Measurements from ENCODE around the gene TRIM31.
A peak's percentile ranks its signal among the peaks of the same experiment; 100 is the strongest.

The TRIM31 gene

GRCh38 chr6:30097902-30098768 is 14.8 kb downstream of the TRIM31 start:
- no peak overlapping the region for H3K18ac ChIP-seq (ENCODE audit: low read length)
- no peak overlapping the region for H2BK5ac ChIP-seq (ENCODE audit: low read length)
- no peaks in the 10 kb centered on the region for H3K79me2 ChIP-seq (ENCODE audit: control insufficient read depth, insufficient read depth, low read length)
- no peak overlapping the region for H4K5ac ChIP-seq (ENCODE audit: low read length)
- H3K56ac ChIP-seq (ENCODE audit: low read length) = no peak overlapping the region
- H2AK5ac ChIP-seq (ENCODE audit: low read length) = no peak overlapping the region
- no peaks in the 10 kb centered on the region for H3K4me1 ChIP-seq (ENCODE audit: control insufficient read depth, low read depth, low read length)
- no peak overlapping the region for H3K4me2 ChIP-seq (ENCODE audit: low read length)
- H3K27me3 ChIP-seq (ENCODE audit: insufficient read depth, low read length, poor library complexity) = peaks cover 30% of the 10 kb centered on the region
- H3K79me1 ChIP-seq (ENCODE audit: low read length) = no peaks in the 10 kb centered on the region
- H3K23ac ChIP-seq (ENCODE audit: low read length) = no peak overlapping the region
- DNase-seq = no peak
- H3K4me3 ChIP-seq (ENCODE audit: low read length) = no peak overlapping the region
- no peak overlapping the region for H3K4ac ChIP-seq (ENCODE audit: low read depth, low read length)
- H3K27ac ChIP-seq (ENCODE audit: low read depth, low read length) = no peak overlapping the region
- H4K8ac ChIP-seq (ENCODE audit: low read depth, low read length) = no peak overlapping the region
- no peak overlapping the region for H2BK15ac ChIP-seq (replicated peaks; ENCODE audit: low read depth)
- H3K36me3 ChIP-seq (ENCODE audit: control insufficient read depth, insufficient read depth, low read length) = no peaks in the 10 kb centered on the region
- H2BK120ac ChIP-seq (ENCODE audit: low read depth, low read length) = no peak overlapping the region
- no CpG with 5 or more reads among the region's 4 CpGs for WGBS (ENCODE audit: extremely low coverage, insufficient coverage, low lambda C conversion rate)
- H3K9ac ChIP-seq (ENCODE audit: low read length) = no peak overlapping the region

- H4K8ac ChIP-seq (ENCODE audit: low read depth, low read length) = no peak overlapping the region
- no peaks in the 10 kb centered on the region for H3K4me1 ChIP-seq (ENCODE audit: control insufficient read depth, low read depth, low read length)
- H2BK5ac ChIP-seq (ENCODE audit: low read length) = no peak overlapping the region
- H3K23ac ChIP-seq (ENCODE audit: low read length) = no peak overlapping the region
- H2AK5ac ChIP-seq (ENCODE audit: low read length) = no peak overlapping the region
- H3K27me3 ChIP-seq (ENCODE audit: insufficient read depth, low read length, poor library complexity) = peaks cover 30% of the 10 kb centered on the region
- H3K4me3 ChIP-seq (ENCODE audit: low read length) = no peak overlapping the region
- H2BK120ac ChIP-seq (ENCODE audit: low read depth, low read length) = no peak overlapping the region
- H2BK15ac ChIP-seq (replicated peaks; ENCODE audit: low read depth) = no peak overlapping the region
- no peaks in the 10 kb centered on the region for H3K79me1 ChIP-seq (ENCODE audit: low read length)
- H3K18ac ChIP-seq (ENCODE audit: low read length) = no peak overlapping the region
- H3K9ac ChIP-seq (ENCODE audit: low read length) = no peak overlapping the region
- H3K4me2 ChIP-seq (ENCODE audit: low read length) = no peak overlapping the region
- DNase-seq = no peak
- WGBS (ENCODE audit: extremely low coverage, insufficient coverage, low lambda C conversion rate) = no CpG with 5 or more reads among the region's 1 CpG
- no peaks in the 10 kb centered on the region for H3K36me3 ChIP-seq (ENCODE audit: control insufficient read depth, insufficient read depth, low read length)
- no peak overlapping the region for H3K27ac ChIP-seq (ENCODE audit: low read depth, low read length)
- H3K4ac ChIP-seq (ENCODE audit: low read depth, low read length) = no peak overlapping the region
- no peaks in the 10 kb centered on the region for H3K79me2 ChIP-seq (ENCODE audit: control insufficient read depth, insufficient read depth, low read length)
- H3K56ac ChIP-seq (ENCODE audit: low read length) = no peak overlapping the region
- H4K5ac ChIP-seq (ENCODE audit: low read length) = no peak overlapping the region
These were observed 16.1 kb downstream of the TRIM31 start for GRCh38 chr6:30096829-30097228.

GRCh38 chr6:30093951-30094661 is 18.8 kb downstream of the TRIM31 start:
- H3K79me1 ChIP-seq (ENCODE audit: low read length) = no peaks in the 10 kb centered on the region
- H4K5ac ChIP-seq (ENCODE audit: low read length) = no peak overlapping the region
- no peak overlapping the region for H3K4me3 ChIP-seq (ENCODE audit: low read length)
- no peak overlapping the region for H3K23ac ChIP-seq (ENCODE audit: low read length)
- no peak overlapping the region for H3K18ac ChIP-seq (ENCODE audit: low read length)
- no peaks in the 10 kb centered on the region for H3K4me1 ChIP-seq (ENCODE audit: control insufficient read depth, low read depth, low read length)
- no CpG with 5 or more reads among the region's 5 CpGs for WGBS (ENCODE audit: extremely low coverage, insufficient coverage, low lambda C conversion rate)
- H3K4me2 ChIP-seq (ENCODE audit: low read length) = no peak overlapping the region
- no peak overlapping the region for H4K8ac ChIP-seq (ENCODE audit: low read depth, low read length)
- no peak overlapping the region for H3K4ac ChIP-seq (ENCODE audit: low read depth, low read length)
- peaks cover 6% of the 10 kb centered on the region for H3K27me3 ChIP-seq (ENCODE audit: insufficient read depth, low read length, poor library complexity)
- DNase-seq = no peak
- no peak overlapping the region for H2AK5ac ChIP-seq (ENCODE audit: low read length)
- H3K56ac ChIP-seq (ENCODE audit: low read length) = no peak overlapping the region
- no peaks in the 10 kb centered on the region for H3K36me3 ChIP-seq (ENCODE audit: control insufficient read depth, insufficient read depth, low read length)
- H3K27ac ChIP-seq (ENCODE audit: low read depth, low read length) = no peak overlapping the region
- no peak overlapping the region for H2BK120ac ChIP-seq (ENCODE audit: low read depth, low read length)
- no peak overlapping the region for H3K9ac ChIP-seq (ENCODE audit: low read length)
- H2BK5ac ChIP-seq (ENCODE audit: low read length) = no peak overlapping the region
- no peak overlapping the region for H2BK15ac ChIP-seq (replicated peaks; ENCODE audit: low read depth)
- no peaks in the 10 kb centered on the region for H3K79me2 ChIP-seq (ENCODE audit: control insufficient read depth, insufficient read depth, low read length)

GRCh38 chr6:30092852-30093543 is 19.9 kb downstream of the TRIM31 start:
- no peak overlapping the region for H2BK120ac ChIP-seq (ENCODE audit: low read depth, low read length)
- DNase-seq = no peak
- H3K79me1 ChIP-seq (ENCODE audit: low read length) = no peaks in the 10 kb centered on the region
- H4K5ac ChIP-seq (ENCODE audit: low read length) = no peak overlapping the region
- H3K27ac ChIP-seq (ENCODE audit: low read depth, low read length) = no peak overlapping the region
- no peak overlapping the region for H3K56ac ChIP-seq (ENCODE audit: low read length)
- no peak overlapping the region for H3K4me3 ChIP-seq (ENCODE audit: low read length)
- no peak overlapping the region for H4K8ac ChIP-seq (ENCODE audit: low read depth, low read length)
- H3K9ac ChIP-seq (ENCODE audit: low read length) = no peak overlapping the region
- H3K4me1 ChIP-seq (ENCODE audit: control insufficient read depth, low read depth, low read length) = no peaks in the 10 kb centered on the region
- H2BK15ac ChIP-seq (replicated peaks; ENCODE audit: low read depth) = no peak overlapping the region
- WGBS (ENCODE audit: extremely low coverage, insufficient coverage, low lambda C conversion rate) = no CpG with 5 or more reads among the region's 6 CpGs
- H3K79me2 ChIP-seq (ENCODE audit: control insufficient read depth, insufficient read depth, low read length) = no peaks in the 10 kb centered on the region
- no peak overlapping the region for H3K4ac ChIP-seq (ENCODE audit: low read depth, low read length)
- H3K23ac ChIP-seq (ENCODE audit: low read length) = no peak overlapping the region
- H3K36me3 ChIP-seq (ENCODE audit: control insufficient read depth, insufficient read depth, low read length) = no peaks in the 10 kb centered on the region
- H2BK5ac ChIP-seq (ENCODE audit: low read length) = no peak overlapping the region
- no peak overlapping the region for H3K4me2 ChIP-seq (ENCODE audit: low read length)
- H3K27me3 ChIP-seq (ENCODE audit: insufficient read depth, low read length, poor library complexity) = peaks cover 3% of the 10 kb centered on the region
- no peak overlapping the region for H2AK5ac ChIP-seq (ENCODE audit: low read length)
- no peak overlapping the region for H3K18ac ChIP-seq (ENCODE audit: low read length)

GRCh38 chr6:30091577-30092381 is 21.1 kb downstream of the TRIM31 start:
- DNase-seq = peak; percentile 56
- no peak overlapping the region for H3K27ac ChIP-seq (ENCODE audit: low read depth, low read length)
- no peak overlapping the region for H3K23ac ChIP-seq (ENCODE audit: low read length)
- H4K8ac ChIP-seq (ENCODE audit: low read depth, low read length) = no peak overlapping the region
- no peak overlapping the region for H3K18ac ChIP-seq (ENCODE audit: low read length)
- H3K4ac ChIP-seq (ENCODE audit: low read depth, low read length) = no peak overlapping the region
- no peak overlapping the region for H4K5ac ChIP-seq (ENCODE audit: low read length)
- H3K9ac ChIP-seq (ENCODE audit: low read length) = no peak overlapping the region
- no peaks in the 10 kb centered on the region for H3K79me2 ChIP-seq (ENCODE audit: control insufficient read depth, insufficient read depth, low read length)
- no peaks in the 10 kb centered on the region for H3K4me1 ChIP-seq (ENCODE audit: control insufficient read depth, low read depth, low read length)
- H3K27me3 ChIP-seq (ENCODE audit: insufficient read depth, low read length, poor library complexity) = peaks cover 2% of the 10 kb centered on the region
- no peak overlapping the region for H2BK5ac ChIP-seq (ENCODE audit: low read length)
- no peaks in the 10 kb centered on the region for H3K36me3 ChIP-seq (ENCODE audit: control insufficient read depth, insufficient read depth, low read length)
- no peaks in the 10 kb centered on the region for H3K79me1 ChIP-seq (ENCODE audit: low read length)
- no peak overlapping the region for H2BK120ac ChIP-seq (ENCODE audit: low read depth, low read length)
- H3K4me3 ChIP-seq (ENCODE audit: low read length) = no peak overlapping the region
- H3K56ac ChIP-seq (ENCODE audit: low read length) = no peak overlapping the region
- no peak overlapping the region for H3K4me2 ChIP-seq (ENCODE audit: low read length)
- no peak overlapping the region for H2AK5ac ChIP-seq (ENCODE audit: low read length)
- no peak overlapping the region for H2BK15ac ChIP-seq (replicated peaks; ENCODE audit: low read depth)
- no CpG with 5 or more reads among the region's 11 CpGs for WGBS (ENCODE audit: extremely low coverage, insufficient coverage, low lambda C conversion rate)

Data from mesendoderm (in vitro differentiated cells).